Stimulated activated CD8-positive, alpha-beta memory T cell treated with anti-CD3 and anti-CD28 coated beads, Interleukin-7, amount 100 ng/mL, for 48 hours (primary cell): ENCODE measurements around the gene ARHGEF1.
A peak's percentile ranks its signal among the peaks of the same experiment; 100 is the strongest.
"Not testable (repeated sequence)": the region's sequence is repeated elsewhere in the genome, so short reads cannot be mapped to it uniquely, and the experiment has no call there.

Experiments
- DNase-seq, 2 donors: peaks; one replicate each; pipeline ENCODE4 v3.0.0-alpha.2; 2020; ENCODE audit warnings: low read depth in 1 of 2; ENCODE audit errors: extremely low read depth in 1 of 2

Gene ARHGEF1

DNA sequence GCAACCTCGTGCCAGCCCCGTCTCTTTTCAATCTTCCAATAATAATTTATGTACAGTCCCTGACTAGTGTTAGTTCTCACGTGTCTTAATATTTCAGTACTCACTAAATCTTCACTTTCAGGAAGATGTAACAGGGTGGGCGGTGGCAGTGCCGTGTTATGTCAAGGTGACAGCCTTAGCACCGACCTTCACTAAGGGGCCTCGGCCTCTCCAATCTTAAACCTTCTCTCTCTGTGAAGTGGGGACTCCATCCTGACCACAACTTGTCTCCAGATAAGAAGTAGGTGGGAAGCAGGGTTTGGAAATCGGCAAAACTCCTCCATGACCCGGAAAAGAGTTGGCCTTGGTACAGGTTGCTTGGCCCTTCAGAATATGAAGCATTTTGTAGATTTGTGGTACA, 21.1 kb upstream of the ARHGEF1 start:
- no peak for DNase-seq

DNA sequence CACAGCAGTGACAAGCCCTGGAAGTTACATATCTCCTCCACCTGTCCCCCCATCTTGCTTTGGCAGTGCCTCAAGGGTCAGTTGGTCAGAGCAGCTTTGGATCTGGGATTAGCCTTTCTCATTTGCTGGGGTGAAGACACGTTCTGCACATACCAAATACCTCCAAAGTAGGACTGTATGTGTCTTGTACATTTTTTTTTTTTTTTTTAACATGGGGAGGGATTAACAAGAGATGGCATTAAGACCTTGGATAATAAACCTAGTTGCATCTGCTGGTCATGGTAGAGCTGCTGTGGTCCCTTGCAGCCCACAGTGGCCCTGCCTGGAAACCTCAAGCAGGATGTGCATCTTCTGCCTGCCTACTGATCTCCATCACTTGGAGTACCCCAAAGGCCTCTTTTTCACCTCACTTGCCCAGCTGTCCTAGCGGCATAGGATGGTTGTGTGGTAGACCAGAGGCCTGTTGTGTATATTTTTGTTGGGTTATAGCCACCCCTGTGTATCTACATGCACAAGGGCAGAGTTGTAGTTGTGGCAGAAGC, 20.5 kb upstream of the ARHGEF1 start:
- DNase-seq: no peak

DNA sequence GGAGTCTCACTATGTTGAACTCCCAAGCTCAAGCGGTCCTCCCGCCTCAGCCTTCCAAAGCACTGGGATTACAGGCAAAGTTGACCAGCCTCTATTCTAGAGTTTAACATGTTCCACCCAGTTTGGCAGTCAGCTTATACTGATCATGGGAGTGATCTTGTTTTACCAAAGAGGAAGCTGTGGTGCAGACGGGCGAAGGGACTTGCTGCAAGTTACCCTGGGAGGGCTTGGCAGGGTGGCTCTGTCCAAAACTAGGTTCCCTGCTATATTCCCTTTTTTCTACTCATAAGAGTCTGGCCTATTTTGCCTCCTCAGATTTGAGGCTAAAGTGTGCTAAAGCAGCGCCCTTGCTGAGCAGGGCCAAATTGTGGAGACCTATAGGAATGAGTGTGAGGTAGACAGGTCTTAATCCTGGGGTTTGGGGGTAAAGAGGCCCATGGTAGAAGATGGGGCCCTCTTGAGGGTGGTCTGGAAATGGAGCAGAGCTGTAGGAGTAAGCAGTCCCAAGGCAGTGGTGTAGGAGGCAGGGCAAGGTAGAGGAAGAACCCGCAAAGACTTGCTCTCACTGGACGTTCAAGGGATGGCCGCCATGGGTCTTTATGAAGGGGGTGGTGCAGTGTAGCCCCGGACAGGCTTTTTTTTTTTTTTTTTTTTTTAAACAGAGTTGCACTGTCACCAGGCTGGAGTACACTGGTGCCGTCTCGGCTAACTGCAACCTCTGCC, 19.6 kb upstream of the ARHGEF1 start:
- no peak for DNase-seq

- DNase-seq: no peak
Observed at GRCh38 chr19:41864374-41864773, 18.6 kb upstream of the ARHGEF1 start.

DNA sequence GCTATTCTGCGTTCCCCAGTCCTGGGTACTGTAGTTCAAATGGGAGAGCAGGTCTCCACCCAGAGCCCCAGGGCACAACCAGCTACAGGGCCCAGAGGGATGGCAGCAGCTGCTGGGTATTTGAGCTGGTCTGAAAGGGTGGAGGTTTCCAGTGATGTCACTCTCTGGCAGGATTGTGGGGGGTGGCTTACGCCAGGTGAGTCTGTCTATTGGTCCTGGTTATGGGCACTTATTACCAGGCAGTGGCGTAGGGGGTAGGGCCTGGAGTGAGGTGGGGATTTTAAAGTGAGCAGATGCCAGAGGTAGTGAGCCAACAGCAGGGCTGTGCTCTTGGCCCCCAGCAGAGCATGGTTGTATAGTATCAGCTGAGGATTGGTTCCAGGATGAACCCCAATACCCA, 16.7 kb upstream of the ARHGEF1 start:
- DNase-seq: no peak

DNA sequence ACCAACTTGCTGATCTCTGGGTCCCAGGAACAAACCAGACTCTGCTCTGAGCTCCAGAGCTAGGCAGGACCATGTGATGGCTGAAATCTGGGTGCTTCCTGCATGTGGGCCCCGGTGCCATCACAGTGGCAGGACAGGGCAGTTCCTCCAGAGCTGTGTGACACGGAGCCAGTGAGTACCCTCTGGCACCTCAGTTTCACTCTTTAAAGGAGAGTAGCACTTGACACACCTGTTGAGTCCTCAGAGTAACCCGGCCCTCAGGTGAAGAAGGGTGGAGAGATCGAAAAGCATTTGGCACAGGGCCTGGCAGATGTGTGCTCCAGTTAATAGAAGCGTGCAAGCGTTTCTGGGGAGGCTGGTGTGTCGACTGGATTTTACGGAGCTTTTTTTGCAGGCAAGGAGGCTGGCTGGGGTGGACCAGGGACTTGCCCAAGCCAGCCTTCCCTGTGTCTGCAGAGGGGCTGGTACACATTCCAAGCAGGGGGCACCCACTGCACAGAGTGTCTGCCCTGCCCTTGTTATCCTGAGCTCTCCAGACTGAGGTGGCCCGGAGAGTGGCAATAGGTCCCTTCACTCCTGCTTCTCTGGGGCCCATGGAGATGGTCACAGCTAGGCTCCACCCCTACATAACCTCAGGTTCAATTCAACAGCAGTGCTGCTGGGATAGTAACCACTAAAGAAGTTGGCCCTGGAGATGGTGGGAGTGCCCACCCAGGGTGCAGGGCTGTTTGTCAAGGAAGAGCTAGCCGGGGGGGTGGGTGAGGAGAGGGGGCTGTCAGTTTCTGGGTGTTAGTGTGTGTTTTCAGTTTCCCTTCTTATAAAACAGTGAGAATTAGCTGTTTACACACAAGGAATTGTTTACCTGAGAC, 14.6 kb upstream of the ARHGEF1 start:
- no peak for DNase-seq

GRCh38 chr19:41868989-41869300, 14.0 kb upstream of the ARHGEF1 start:
- no peak for DNase-seq

- DNase-seq: no peak
Observed at GRCh38 chr19:41869374-41869955, 13.5 kb upstream of the ARHGEF1 start.

DNA sequence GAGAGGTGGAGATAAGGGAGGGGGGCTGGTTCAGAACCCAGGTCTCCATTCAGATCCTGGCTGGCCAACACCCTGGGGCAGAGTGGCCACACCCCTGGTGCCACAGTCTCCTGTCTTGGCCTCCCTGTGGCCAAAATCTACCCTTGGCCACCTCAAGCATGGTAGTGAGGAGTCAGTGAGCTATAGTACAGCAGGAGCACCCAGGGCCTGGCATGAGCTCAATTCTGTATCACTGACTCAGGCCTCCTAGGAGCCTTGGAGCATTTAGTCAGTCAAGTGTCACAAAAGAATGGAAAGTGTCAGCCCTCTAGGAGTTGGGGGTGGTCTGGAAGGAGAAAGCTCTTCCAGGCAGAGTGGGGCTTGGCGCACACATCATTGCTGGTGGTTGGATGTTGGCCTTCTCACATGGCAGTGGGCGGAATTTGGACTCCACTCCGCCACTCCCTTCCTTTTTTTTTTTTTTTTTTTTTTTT, 12.5 kb upstream of the ARHGEF1 start:
- no peak for DNase-seq

GRCh38 chr19:41871573-41872383, 11.2 kb upstream of the ARHGEF1 start:
- DNase-seq: peak; percentile 61 to 77

GRCh38 chr19:41872384-41872774, 10.6 kb upstream of the ARHGEF1 start:
- DNase-seq: no peak

GRCh38 chr19:41872775-41873647, 10.0 kb upstream of the ARHGEF1 start:
- DNase-seq: no peak

- not testable (repeated sequence) for DNase-seq
Observed at GRCh38 chr19:41875973-41876372, 7.0 kb upstream of the ARHGEF1 start.

DNA sequence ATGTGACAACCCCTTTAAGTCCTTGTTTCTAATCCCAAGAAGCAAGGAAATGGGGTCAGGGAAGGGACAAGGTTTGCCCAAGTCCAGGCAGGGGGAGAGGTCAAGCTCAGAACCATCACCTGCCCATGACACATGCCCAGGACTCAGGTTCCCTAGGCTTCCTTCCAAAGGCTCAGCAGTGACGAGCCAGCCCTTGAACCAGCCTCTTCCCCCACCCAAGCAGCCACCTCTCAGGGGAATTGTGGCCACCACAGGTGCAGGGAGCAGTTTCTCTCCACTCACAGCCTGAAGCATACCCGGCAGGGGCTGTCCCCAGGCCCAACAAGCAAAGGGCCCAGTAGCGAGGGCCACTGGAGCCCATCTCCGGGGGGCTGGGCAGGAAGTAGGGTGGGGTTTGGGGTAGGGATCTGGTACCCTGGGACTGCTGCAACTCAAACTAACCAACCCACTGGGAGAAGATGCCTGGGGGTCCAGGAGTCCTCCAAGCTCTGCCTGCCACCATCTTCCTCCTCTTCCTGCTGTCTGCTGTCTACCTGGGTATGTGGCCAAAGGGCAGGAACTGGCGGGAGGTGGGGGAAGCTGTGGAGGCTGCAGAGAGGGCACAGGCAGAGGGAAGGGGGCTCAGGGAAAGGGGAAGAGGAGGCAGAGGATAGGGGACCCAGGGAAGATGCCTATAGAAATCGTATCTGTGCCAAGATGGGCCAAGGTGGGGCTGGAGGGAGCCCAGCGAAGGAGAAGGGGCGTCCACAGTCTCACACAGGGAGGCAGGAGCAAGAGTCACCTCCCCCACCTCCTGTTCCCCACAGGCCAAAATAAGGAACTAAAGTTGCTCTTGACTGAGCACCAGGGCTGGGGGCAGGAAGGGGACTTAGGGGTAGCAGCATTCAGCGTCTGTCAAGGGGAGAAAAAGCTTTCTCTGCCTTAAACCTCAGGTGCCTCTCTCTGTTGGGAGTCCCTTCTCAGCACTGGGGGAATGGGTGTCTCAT, 5.8 kb upstream of the ARHGEF1 start, which contains the start of gene CD79A:
Gene CD79A, plus strand, starts transcription at position 433 of the 986 bp plus-strand sequence. Its CDS starts 26 bp downstream, at position 459.
- no peak for DNase-seq

DNA sequence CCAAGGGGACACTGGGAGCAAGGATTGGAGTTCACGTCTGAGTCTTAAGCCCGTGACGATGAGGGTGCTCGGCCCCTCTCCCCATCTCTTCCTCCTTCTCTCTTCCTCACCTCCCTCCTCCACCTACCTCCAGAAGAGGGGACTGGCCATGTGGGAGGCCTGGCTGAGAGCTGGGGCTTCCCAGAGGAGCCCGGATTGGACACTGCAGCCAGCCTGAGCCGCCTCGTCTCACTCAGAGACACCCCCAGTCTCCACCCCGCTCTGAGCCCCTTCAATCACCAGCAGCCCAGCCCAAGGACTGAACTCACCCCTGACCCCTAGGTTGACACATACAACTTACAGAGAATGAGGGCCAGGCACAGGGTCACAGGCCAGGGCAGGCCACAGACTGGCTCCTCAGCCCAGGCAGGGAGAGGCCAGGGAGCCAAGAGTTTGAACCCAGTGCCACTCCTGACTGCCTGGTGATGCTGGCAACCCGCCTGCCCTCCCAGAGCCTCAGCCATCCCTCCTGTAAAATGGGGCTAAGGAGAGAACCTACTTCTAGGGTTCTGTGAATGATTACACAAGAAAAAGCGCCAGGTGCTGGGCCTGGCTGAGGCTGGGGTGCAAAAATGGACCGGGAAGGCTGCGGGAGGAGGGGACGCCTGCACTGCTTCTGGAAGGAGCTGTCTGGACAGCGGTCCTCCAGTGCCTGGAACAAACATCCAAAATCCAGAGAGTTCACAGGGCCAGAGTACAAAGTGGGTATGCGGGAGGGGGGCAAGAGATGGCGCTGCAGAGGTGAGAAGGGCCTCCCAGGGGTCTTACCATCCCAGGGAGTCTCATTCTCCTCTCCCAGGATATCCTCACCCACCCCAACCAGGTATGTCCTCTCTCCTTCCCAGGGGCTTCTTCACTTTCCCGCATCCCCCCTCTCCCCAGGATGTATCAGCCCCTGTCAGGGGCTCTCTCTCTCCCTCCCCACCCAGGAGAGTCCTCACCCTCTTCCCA, 4.8 kb upstream of the ARHGEF1 start:
- DNase-seq: no peak

DNA sequence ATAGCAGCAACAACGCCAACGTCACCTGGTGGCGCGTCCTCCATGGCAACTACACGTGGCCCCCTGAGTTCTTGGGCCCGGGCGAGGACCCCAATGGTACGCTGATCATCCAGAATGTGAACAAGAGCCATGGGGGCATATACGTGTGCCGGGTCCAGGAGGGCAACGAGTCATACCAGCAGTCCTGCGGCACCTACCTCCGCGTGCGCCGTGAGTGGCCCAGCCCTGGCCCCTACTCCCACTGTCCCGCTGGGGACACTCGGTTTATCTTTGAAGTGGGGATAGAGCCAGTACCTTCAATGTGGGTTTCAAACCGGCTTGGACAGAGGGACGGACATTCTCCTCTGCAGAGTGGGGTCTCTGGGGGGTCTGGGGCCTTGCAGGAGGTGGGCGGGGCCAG, 3.9 kb upstream of the ARHGEF1 start:
- no peak for DNase-seq

DNA sequence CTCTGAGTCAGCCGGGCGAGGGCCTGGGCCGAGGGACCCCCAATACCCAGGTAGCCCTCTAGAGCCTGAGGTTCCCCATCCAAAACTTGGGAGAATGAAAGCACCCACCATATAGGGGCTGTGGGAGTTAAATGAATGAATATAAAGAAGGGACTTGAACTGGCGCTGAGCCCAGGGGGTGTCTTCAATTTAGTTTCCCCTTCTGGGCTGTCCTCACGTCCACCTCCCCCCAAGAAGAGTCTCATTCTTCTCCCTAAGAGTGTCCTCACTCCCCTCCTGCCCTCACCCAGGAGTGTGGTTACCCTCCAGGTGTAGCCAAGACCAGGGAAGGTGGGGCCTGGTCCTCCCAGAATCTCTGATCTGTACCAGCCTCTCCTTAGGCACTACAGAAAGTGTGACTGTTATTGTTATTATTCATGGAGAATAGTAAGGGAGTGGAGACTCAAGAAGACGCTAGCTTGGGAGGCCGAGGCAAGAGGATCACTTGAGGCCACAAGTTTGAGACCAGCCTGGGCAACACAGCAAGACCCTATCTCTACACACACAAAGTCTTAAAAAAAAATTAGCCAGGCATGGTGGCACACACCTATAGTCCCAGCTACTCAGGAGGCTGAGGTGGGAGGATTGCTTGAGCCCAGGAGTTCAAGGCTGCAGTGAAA, 3.2 kb upstream of the ARHGEF1 start:
- no peak for DNase-seq
